Iris pigment epithelial cell (primary cell): Measurements from ENCODE around the gene RPS6KL1.

ENCODE experiments used
- DNase-seq: peaks from one replicate; pipeline ENCODE4 v3.0.0-alpha.2; 2011; ENCODE audit warnings: low read depth

The RPS6KL1 gene

DNA sequence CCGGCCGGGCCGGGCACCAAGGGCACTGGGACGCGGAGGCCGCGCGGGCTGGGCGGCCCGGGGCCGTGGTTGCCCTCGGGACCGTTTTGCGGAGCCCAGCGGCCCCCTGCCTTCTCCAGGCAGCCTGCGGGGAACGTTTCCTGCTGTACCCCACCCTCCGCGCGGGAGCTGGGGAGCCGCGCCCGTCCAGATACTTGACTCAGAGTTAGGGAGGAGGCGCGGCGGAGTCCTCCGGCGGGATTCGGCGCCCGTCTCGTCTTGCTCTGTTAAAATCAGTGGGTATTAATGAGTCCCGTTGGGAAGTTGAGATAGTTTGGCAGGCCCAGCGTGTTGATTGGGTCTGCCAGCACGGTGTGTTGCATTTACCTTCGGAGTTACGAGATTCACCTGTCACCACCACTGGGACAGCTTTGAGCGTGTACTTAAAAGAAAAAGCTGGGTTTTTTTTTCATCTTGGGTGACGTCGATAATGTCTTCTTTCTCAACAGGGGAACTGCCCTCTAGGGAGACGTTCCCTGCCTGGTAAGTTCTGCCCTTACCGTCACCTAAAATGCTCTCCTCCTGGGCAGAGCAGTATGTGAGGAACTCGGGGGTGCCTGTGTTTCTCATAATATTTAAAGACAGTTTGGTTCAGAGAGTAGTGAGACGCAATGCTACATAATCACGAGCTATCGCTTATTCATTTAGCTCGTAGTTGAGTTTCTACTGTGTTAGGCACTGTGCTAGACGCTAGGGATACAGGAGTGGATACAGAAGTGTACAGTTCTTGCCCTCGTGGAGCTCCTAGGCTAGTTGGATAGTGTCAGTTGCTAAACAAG, 40.7 kb downstream of the RPS6KL1 start:
- DNase-seq: peak; percentile 74

DNA sequence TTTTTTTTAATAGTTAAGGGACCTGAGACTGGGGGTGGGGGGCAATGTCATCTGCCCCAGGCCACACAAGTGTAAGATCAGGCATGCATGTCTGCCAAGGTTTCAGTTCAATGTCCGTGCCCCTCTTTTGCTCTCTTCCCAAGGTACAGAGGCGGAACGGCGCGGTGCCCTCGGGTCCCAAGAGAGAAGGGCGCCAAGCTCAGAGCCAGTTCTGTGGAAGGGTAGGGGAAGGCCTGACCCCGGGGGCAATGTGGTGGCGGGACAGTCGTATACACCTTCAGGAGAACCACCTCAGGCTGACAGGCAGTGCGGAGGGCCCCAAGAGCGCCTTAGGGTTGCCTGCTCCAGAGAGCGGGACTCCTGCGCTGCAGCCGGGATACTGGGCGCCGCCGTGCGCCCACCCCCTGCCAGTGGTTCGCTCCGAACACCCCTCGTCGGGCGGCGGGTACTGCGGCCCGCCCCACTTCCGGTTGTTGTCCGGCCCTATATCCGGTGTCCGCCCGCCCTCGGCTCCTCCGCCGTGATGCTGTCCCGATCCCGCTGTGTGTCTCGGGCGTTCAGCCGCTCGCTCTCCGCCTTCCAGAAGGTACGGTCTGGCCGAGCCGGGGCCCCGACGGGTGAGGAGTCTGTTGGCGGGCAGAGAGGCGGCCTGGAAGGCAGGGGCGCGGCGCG, 41.5 kb downstream of the RPS6KL1 start, which contains the start of gene DLST:
Gene DLST, plus strand, starts transcription at position 486 of the 672 bp plus-strand sequence. Its CDS starts 38 bp downstream, at position 524.
- DNase-seq: peak; percentile 88

DNA sequence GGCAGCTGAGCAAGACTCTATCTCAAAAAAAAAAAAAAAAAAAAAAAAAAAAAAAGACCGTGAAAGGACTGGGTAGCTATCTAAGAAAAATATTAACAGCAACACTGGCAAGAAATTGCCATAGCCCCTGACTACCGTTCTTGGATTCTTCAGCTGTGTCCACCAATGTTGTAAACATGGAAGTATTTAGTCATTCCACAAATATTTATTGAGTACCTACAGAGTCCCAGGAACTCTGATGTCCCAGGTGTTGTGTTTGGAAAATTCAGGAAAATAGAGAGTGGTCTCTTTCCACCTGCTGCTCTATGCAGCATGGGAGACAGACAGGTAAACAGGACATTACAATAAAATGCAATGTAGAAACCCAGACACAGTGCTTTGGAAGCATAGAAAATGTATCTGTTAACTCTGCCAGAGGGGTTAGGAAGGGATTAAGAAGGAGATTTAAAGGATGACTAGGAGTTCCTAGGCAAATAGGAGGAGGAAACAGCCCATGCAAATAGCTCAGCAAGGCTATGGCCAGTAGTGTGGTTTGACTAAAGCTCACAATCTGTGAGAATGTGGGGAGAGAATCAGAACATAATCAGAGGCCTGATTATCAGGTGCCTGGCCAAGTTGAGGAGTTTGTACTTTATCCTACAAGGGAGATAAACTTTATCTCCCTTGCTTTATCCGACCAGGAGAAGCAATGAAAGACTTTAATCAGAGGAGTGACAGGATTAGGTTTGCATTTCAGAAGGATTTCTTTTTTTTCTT, 43.5 kb downstream of the RPS6KL1 start:
- peak; percentile 46 for DNase-seq

DNA sequence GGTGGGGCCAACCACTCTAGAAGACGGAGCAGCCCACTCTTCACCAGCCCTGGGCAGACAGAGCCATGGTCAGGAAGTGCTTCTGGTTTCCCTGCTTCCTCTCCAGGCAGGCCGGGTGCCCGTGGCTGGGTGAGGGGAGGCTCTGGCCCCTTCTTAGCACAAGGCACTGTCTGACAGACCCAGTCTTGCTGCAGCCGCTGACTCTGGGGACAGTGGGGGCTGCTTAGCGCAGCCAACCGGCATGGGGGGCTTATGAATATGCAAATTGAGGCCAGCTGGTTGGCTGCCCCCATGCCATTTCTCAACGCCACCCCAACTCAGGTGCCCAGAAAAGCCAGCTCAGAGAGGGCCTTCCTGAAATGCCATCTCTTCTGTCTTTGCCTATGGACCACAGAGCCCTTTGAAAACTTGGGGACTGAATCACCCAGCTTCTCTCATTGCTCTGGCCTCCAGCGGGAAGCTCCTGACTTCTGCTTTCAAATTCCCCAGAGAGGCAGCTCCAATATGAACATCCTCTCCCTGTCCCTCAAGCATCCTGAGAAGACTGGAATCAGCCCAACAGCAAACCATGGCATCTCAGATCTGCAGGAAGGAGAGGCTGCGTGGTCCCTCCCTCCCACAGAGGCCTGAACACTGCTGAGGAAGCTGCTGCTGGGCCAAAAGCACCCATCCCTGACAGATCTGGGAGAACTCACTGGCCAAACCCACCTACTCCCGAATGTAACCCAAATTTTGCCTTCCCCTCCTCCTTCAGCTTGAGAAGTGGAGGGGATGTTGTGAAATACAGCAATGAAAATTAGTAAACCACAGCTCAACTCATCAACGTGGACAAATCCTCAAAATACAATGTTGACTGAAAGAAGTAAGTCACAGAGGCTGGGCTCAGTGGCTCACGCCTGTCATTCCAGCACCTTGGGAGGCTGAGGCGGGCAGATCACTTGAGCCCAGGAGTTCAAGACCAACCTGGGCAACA, 46.8 kb downstream of the RPS6KL1 start, which contains the start of gene PROX2:
Gene PROX2, minus strand, starts transcription at position 205 of the 973 bp plus-strand sequence. CDS start 12,311 bp downstream, outside the sequence.
- no peak for DNase-seq

DNA sequence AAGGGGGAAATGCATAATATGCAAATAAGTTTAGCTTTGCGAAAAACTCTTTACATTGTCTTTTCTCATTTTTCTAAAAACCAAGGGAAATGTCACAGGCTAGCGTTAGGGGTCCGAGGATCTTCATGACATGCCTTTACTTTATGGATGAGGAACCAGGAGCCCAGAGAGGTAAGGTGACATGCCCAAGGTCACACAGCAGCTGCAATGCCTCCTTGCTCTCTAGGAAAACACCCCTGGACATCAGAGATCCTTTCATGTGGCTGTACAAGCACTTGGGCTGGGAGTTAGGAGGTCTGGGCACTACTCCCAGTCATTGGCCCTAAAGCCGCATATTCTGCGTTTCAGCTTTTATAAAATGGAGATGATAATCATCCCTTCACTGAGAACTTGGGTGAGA, 47.9 kb downstream of the RPS6KL1 start:
- DNase-seq: no peak

DNA sequence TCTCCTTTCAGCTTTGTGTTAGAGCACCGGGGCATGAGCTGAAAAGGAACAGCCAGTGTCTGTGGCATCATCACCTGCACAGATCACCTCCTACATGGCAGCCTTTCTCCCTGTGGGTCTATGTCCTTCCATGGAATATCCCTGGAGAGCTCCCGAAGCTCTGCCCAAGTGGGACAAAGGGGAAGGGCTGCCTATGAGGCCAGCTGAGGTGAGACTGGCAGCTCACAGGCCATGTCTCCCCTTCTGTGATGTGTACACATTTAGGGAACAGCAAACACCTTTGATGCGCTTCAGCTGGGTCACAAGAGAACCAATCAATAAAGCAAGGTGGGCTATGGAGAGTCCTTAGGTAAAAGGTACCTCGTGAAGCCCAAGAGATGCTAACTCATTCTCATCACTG, 51.2 kb downstream of the RPS6KL1 start:
- no peak for DNase-seq

DNA sequence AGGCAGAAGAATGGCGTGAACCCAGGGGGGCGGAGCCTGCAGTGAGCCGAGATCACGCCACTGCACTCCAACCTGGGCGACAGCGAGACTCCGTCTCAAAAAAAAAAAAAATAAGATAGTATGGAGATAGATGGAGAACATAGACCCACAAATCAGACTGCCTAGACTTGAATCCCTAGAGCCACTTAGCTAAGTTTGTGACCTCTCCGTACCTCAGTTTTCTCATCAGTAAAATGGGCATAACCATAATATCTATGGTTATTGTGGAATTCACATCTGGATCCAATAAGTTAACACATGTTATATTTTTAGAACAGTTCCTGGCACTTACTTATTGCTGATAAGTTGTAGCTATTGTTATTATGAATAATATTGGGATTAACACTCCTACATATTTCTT, 54.3 kb downstream of the RPS6KL1 start:
- DNase-seq: no peak

DNA sequence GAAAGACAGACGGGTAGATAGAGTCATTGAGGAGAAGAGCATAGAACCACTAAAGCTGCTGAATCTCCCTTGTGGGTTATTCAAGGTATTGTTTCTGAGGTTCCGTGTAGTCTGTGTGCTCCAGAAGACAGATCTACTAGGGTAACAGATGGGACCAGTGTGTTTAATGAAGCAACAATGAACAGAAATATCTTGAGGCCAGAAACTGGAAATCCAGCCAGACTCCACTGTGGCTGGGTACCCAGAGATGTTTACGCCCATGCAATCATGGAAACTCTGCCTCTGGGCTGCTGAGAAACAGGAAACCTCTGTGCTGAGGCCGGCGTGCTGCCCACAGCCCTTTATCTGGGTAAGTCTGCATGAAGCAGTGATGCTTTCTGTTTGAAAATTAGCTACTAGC, 55.4 kb downstream of the RPS6KL1 start:
- peak; percentile 54 for DNase-seq

DNA sequence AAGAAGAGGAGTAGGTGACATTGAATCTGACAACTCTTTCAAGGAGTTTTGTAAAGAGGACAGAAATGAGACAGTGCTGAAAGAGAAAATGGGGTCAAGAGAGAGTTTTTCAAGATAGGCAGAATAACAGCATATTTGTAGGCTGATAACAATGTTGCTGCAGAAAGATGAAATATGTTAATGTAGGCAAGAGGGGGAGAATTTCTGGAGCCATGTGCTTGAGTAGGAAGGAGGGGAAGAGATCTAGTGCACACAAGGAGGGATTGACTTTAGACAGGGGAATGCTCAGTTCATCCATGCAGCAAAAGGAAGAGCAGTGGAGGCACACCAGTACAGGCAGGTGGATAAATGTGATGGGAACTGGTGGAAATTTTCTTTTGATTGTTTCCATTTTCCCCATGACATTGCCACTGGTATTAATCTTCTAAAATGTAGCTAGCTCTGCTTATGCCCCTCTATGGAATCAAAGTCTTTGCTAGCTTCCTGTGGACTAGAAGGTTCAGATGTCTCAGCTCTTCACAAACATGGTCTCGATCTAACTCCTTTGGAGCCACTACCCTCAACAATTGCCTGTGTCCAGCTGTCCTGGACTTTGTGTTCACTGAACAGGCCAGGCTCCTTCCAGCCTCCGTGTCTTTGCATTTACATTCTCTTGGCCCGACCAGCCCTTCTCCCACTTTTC, 56.2 kb downstream of the RPS6KL1 start:
- no peak for DNase-seq

DNA sequence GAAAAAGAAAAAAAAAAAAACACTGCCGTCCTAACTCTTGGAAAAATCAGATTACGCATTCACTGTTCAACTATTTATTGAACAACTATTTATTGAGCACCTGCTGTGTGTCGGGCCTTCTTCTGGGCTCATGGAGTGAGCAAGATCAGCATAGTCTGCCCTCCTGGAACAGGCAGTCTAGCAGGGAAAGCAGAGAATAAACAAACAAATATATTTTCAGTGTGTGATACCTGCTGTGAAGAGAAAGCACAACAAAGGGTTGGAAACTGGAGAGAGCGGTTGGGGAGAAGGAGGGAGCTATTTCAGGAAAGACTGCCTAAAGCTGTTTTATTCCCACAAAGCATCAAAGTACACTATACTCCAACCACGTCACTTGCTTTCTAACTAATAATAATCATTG, 57.9 kb downstream of the RPS6KL1 start:
- no peak for DNase-seq

DNA sequence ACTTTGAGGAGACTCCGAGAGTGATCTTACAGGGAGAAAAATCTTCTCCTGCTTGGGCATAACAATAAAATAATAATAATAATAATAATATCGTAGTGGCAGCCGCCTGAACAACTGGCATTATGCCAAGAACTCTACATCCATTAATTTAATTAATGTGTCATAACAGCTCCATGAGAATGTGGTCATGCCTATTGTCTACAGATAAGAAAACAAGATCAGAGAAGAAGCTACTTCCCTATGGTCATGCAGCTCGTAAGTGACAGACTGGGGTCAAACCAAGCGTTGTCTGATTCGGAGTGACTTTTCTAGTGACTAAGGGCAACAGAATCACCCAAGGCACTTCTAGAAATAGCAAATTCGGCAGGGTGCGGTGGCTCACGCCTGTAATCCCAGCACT, 58.9 kb downstream of the RPS6KL1 start:
- DNase-seq: no peak

DNA sequence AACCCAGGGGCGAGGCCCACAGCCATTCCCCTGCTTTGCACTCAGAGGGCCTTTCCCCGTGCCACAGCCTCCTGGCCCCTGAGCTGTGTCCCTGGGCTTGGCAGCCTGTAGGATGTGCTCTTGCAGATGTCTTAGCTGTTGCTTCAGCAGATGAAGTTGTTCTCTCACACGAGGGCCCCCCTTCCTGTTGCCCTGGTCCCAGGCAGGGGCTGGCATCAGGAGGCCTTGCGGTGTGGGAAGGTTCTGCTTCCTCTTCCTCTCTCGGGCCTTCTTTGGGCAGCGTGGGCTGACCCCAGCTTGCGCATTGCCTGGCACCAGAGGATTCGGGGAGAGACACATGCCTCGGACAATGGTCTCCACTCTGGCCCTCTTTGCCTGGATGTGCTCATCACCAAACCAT, 59.8 kb downstream of the RPS6KL1 start:
- DNase-seq: no peak

DNA sequence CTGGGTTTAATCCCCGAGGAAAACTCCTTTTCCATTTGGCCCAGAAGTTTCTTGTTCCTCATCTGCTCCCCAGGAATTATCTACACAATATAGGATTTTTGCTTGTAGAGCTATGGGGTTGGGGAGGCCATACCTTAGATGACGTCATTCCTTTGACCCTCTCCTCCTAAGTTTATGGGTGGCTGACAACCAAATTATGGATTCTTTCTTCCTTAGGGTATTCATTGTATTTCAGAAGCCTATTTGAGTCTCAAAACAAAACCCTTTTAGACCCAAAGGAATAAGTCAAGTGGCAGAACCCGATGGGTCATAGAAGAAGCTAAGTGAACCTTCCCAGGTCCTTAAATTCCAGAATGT, 61.3 kb downstream of the RPS6KL1 start:
- no peak for DNase-seq

DNA sequence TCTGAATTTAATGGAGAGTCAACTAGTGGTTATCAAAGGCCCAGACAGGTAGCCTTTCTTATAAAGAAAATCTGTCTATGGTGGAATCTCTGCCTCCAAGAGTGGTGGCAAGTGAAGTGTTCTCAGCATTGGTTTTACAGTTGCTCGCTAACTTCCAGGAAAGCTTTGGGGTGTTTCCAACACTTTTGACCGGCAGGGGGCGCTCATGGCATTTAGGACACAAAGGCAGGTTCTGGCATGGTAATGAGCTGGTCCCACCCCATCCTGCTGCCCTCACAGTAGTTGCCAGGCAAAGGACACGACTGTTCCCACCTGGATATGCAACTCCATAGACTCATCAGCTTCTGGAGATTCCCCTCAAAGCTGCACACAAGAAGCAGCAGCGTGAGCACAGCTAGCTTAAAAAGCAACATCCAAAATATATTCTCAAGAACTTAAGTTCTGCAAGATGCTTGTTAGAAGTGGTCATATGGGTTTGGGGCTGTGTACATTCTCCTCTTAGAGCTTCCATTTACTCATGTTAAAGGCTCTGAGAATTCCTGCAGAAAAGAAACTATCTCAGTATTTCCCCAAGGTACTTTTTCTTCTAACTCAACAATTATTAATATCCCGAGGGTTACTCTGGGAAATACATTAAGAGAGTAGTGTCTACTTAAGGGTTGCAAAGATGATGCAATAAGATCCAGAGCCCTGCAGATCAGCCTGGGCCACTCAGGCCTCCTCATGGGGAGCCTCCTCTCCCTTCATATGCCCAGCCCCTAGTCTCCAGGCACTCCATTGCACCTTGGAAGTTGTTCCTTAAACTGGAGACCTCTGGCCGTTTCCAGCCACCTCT, 61.9 kb downstream of the RPS6KL1 start:
- DNase-seq: peak; percentile 79

DNA sequence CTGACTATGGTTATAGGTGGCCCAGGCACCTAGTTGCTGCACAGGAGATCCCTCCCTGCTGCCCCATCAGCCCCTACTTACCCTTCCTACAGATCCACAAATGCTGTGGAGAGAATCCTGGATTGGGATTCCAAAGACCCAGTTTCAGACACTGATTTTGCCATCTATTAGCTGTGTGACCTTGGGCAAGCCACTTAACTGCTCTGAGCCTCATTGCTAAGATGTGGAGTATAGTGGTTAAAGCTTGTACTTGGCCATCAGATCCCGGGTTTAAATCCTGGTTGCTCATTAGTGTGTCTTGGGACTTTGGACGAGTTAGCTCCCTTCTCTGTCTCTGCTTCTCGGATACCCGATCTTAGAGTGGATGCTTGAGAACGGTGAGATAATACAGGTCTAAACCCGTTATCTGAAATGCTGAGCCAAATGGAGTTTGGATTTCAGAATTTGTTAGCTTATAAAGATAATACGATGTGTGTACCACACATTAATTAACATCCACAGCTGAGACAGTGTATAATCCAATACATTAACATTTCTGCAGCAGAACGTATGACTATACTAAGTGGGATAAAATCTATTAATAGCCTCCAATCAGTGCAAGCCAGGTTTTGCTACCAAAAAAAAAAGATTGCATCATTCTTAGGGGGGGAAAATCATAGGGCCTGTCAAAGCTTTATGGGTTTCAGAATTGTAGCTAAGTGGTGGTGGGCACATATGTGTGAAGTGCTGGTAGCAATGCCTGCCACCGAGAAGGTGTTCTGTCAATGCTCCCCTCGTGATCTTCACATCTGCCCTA, 63.1 kb downstream of the RPS6KL1 start:
- no peak for DNase-seq

DNA sequence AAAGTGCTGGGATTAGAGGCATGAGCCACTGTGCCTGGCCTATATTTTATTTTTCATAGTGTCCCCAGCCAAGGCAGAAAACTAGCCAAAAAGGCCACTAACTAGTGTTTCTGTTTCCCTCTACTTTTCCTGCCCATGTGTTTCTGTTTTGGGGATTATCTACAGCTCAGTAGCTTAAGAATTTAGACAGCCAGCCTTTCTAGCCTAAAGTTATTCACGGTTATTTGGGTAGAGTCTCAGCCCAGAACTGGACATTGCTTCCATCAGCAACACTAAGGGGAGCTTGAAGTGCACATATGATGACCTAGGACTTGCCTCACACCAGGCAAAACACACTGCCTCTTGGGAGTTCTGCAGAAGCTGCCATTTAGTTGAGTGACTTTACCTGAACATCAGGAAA, 65.0 kb downstream of the RPS6KL1 start:
- no peak for DNase-seq

DNA sequence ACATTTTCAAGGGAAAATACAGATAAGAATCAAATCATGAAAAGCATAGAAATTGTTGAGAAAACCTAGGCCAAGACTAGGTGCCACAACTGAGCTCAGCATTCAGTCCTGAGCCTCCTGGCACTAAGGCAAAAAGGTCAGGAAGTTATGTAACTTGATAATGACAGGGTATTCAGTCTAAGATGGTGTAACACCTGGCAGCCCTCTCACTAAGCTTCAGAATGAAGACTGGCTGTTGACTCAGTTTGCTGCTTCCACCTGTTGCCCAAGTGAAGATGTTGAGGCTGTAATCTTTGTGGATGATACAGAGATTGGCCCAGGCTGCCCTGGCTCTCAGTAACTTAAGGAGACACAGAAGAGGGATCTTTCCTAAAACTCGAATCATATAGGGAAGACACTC, 66.7 kb downstream of the RPS6KL1 start:
- DNase-seq: no peak

DNA sequence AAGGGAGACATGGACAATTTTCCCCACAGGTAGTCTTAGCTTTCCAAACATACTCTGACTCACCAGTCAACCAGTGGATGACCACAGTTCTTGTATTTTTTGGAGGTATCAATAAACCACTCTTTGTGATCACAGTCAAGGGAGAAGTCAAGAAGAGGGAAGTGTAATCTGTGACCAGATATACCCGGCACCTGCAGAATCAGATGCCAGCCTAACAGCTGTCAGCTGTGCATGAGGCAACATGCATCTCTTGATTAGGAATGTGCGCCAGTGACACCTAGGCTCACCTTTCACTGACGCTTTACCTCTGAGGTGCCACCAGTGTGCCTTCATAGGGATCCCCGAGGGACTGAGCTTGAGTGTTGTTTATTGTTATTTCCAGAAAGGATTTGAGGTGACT, 67.1 kb downstream of the RPS6KL1 start:
- DNase-seq: no peak

DNA sequence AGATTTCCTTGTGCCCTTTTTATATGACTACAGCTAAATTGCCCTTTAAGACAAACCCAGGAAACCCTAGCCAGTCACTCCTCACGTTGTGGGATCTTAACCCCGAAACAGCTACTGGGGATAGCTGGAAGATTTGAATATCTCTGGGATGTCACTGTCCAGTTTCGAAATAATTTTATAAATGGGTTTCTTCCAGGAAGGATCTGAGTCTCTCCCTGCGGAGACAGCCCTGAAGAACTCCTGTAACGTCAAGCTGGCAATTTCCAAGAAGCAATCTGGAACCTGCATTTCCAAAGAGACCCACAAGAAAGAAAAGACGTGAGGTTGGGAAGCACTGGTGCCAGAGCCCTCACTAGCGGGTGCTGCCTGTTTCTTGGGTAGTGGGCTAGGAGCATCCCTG, 68.0 kb downstream of the RPS6KL1 start:
- no peak for DNase-seq
